Measurements from ENCODE around the gene SOAT2. TPM values are rescaled to one million over a fixed set of nuclear protein-coding genes. Genes with fewer than 3 reads are reported as not detected.

The SOAT2 gene
- total RNA-seq, 1 donor from 2014 or later = not detected

DNA sequence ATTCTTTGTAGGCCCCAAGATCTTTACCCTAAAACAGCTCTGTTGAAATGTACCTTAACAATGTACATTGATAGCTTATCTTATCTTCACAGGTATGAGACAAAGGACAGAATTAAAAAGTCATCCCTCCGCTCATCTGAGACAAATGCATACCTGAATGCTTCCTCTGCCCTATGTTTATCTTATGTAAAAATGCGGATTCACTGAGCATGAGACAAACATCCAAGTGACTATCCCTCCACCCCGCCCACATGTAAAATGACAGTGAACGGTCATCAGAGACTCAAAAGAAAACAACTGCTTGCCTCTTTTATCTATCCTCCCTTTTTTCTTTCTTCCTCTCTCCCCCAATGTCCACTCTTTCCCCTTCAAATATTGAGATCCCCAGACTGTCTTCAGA, 40.1 kb downstream of the SOAT2 start:
- no peak overlapping the region for H3K27ac Mint-ChIP-seq (ENCODE audit: unreplicated experiment)
- H3K9me3 Mint-ChIP-seq (ENCODE audit: unreplicated experiment) = peaks cover 2% of the 10 kb centered on the region
- H3K27me3 Mint-ChIP-seq (ENCODE audit: unreplicated experiment) = peaks cover 2% of the 10 kb centered on the region

GRCh38 chr12:53145383-53146260, 42.3 kb downstream of the SOAT2 start:
- H3K4me1 Mint-ChIP-seq (ENCODE audit: low read depth, unreplicated experiment) = peaks cover 3% of the 10 kb centered on the region
- no peak overlapping the region for H3K27ac Mint-ChIP-seq (ENCODE audit: unreplicated experiment)
- peaks cover 2% of the 10 kb centered on the region for H3K27me3 Mint-ChIP-seq (ENCODE audit: unreplicated experiment)
- TF ChIP-seq, protein P1, sequence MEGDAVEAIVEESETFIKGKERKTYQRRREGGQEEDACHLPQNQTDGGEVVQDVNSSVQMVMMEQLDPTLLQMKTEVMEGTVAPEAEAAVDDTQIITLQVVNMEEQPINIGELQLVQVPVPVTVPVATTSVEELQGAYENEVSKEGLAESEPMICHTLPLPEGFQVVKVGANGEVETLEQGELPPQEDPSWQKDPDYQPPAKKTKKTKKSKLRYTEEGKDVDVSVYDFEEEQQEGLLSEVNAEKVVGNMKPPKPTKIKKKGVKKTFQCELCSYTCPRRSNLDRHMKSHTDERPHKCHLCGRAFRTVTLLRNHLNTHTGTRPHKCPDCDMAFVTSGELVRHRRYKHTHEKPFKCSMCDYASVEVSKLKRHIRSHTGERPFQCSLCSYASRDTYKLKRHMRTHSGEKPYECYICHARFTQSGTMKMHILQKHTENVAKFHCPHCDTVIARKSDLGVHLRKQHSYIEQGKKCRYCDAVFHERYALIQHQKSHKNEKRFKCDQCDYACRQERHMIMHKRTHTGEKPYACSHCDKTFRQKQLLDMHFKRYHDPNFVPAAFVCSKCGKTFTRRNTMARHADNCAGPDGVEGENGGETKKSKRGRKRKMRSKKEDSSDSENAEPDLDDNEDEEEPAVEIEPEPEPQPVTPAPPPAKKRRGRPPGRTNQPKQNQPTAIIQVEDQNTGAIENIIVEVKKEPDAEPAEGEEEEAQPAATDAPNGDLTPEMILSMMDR (IDR thresholded peaks at IDR 0.05; ENCODE audit: partially characterized antibody, unreplicated experiment) = no peak
- H3K9me3 Mint-ChIP-seq (ENCODE audit: unreplicated experiment) = peaks cover 2% of the 10 kb centered on the region
- DNase-seq = no peak
- H3K4me3 Mint-ChIP-seq (ENCODE audit: unreplicated experiment) = no peak overlapping the region
- H3K36me3 Mint-ChIP-seq (ENCODE audit: unreplicated experiment) = no peaks in the 10 kb centered on the region

More for the DNA sequence above, 40.1 kb downstream of the SOAT2 start:
- H3K4me1 Mint-ChIP-seq (ENCODE audit: low read depth, unreplicated experiment) = no peaks in the 10 kb centered on the region
- DNase-seq = no peak
- no peaks in the 10 kb centered on the region for H3K36me3 Mint-ChIP-seq (ENCODE audit: unreplicated experiment)
- TF ChIP-seq, protein P1 (IDR thresholded peaks at IDR 0.05; ENCODE audit: partially characterized antibody, unreplicated experiment) = no peak
- no peak overlapping the region for H3K4me3 Mint-ChIP-seq (ENCODE audit: unreplicated experiment)

DNA sequence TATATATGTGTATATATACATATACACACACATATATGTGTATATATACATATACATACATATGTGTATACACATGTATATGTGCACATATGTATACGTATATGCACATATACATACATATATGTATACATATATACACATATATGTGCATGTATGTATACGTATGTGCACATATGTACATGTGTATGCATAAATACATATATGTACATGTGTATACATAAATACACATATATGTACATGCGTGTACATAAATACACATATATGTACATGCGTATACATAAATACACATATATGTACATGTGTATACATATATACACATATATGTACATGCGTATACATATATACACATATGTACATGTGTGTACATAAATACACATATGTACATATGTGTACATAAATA, 43.9 kb downstream of the SOAT2 start:
- DNase-seq = no peak
- TF ChIP-seq, protein P1 (IDR thresholded peaks at IDR 0.05; ENCODE audit: partially characterized antibody, unreplicated experiment) = no peak
- Mint-ChIP-seq H3K4me1 (ENCODE audit: low read depth, unreplicated experiment) (peaks cover 3% of the 10 kb centered on the region), H3K27me3 (ENCODE audit: unreplicated experiment) (peaks cover 2% of the 10 kb centered on the region), H3K27ac (ENCODE audit: unreplicated experiment) (no peak overlapping the region), H3K9me3 (ENCODE audit: unreplicated experiment) (no peaks in the 10 kb centered on the region), H3K4me3 (ENCODE audit: unreplicated experiment) (no peak overlapping the region), H3K36me3 (ENCODE audit: unreplicated experiment) (no peaks in the 10 kb centered on the region)

GRCh38 chr12:53147653-53148052, 44.4 kb downstream of the SOAT2 start:
- Mint-ChIP-seq H3K36me3 (ENCODE audit: unreplicated experiment) (no peaks in the 10 kb centered on the region), H3K4me1 (ENCODE audit: low read depth, unreplicated experiment) (peaks cover 3% of the 10 kb centered on the region)
- DNase-seq = no peak

More at GRCh38 chr12:53147653-53148052, 44.4 kb downstream of the SOAT2 start:
- H3K27ac Mint-ChIP-seq (ENCODE audit: unreplicated experiment) = no peak overlapping the region
- H3K4me3 Mint-ChIP-seq (ENCODE audit: unreplicated experiment) = no peak overlapping the region
- TF ChIP-seq, protein P1 (IDR thresholded peaks at IDR 0.05; ENCODE audit: partially characterized antibody, unreplicated experiment) = no peak
- H3K9me3 Mint-ChIP-seq (ENCODE audit: unreplicated experiment) = no peaks in the 10 kb centered on the region
- peaks cover 2% of the 10 kb centered on the region for H3K27me3 Mint-ChIP-seq (ENCODE audit: unreplicated experiment)
